Measurements from ENCODE around the gene ACOT7.

DNA sequence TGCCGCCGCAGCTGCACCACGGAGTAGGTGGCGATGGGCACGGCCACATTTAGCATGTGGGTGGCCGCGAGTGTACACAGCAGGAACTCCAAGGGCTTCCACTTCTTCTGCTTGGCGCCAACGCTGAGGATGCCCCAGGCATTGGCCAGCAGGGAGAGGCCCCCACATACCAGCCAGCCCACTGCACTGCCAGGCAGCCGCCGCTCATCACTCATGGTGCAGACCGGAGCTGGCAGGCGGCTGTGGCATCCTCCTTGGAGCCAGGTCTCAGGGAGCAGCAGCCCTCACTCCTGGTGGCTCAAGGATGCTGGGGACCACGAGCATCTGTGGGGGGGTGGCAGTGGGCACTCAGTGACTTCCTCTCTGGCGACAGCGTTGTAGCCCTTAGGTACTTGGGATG lies 138.9 kb downstream of the ACOT7 start:
- TF ChIP-seq, protein P1, sequence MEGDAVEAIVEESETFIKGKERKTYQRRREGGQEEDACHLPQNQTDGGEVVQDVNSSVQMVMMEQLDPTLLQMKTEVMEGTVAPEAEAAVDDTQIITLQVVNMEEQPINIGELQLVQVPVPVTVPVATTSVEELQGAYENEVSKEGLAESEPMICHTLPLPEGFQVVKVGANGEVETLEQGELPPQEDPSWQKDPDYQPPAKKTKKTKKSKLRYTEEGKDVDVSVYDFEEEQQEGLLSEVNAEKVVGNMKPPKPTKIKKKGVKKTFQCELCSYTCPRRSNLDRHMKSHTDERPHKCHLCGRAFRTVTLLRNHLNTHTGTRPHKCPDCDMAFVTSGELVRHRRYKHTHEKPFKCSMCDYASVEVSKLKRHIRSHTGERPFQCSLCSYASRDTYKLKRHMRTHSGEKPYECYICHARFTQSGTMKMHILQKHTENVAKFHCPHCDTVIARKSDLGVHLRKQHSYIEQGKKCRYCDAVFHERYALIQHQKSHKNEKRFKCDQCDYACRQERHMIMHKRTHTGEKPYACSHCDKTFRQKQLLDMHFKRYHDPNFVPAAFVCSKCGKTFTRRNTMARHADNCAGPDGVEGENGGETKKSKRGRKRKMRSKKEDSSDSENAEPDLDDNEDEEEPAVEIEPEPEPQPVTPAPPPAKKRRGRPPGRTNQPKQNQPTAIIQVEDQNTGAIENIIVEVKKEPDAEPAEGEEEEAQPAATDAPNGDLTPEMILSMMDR (IDR thresholded peaks at IDR 0.05; ENCODE audit: poor library complexity), result no peak
- no peak for TF ChIP-seq EZH2phosphoT487 (IDR thresholded peaks at IDR 0.05; ENCODE audit: low read depth, severe bottlenecking, unreplicated experiment)
- TF ChIP-seq EZH2 (IDR thresholded peaks at IDR 0.05; ENCODE audit: borderline replicate concordance), result no peak
